HCT116 (cell line): ENCODE data around the gene ICAM1. TPM values are rescaled to one million over a fixed set of nuclear protein-coding genes. Genes with fewer than 3 reads are reported as not detected.

Experiments used
- ATAC-seq: fragments of 200-7000 bp; cut with Tn5 transposase; 2 replicates; pipeline ENCODE4 v1.9.1; 2020; ENCODE audit warnings: mild to moderate bottlenecking, moderate library complexity
- BruUV-seq: library from RNA; stranded (reverse); fragments of 400-500 nt; replicated peaks from 2 replicates; lab custom pipeline; 2021; lab: Mats Ljungman, UMichigan
- CTCF ChIA-PET: fragments of 300-600 bp; sonication (Branson Sonifier 250); formaldehyde crosslinking; loops from one replicate; lab custom pipeline; 2021; ENCODE audit warnings: antibody characterized with exemption; lab: Charles Lee
- POLR2A ChIA-PET: fragments of 300-600, 350-600 bp; sonication (Branson Sonifier 250); formaldehyde crosslinking; loops from one replicate; lab custom pipeline; 2021; ENCODE audit warnings: antibody characterized with exemption; lab: Charles Lee
- RAD21 ChIA-PET, 2 experiments: fragments of 300-600 bp; sonication (Branson Sonifier 250); formaldehyde crosslinking; loops; one replicate each; lab custom pipeline; 2023; ENCODE audit warnings: low total read pairs in 2 of 2; ENCODE audit not compliant: uncharacterized antibody in 2 of 2, unreplicated experiment in 2 of 2, low non-redundant PET in 1 of 2; lab: Charles Lee
- DNase-seq: peaks from one replicate; pipeline ENCODE4 v3.0.0-alpha.2; 2010; ENCODE audit warnings: low read depth, low spot score
- H2AFZ ChIP-seq: fragments of 200-600 bp; shearing (Covaris generic), sonication (generic); 2 replicates; pipeline ENCODE4 v1.6.1; 2017; ENCODE audit warnings: low read depth, mixed run types, mixed read lengths, antibody characterized with exemption, low read length; ENCODE audit not compliant: poor library complexity, severe bottlenecking
- H3K27ac ChIP-seq: 2 replicates; pipeline ENCODE4 v1.5.1; 2012; ENCODE audit warnings: low read depth, low read length
- H3K27me3 ChIP-seq: fragments of 200-600 bp; sonication (generic); 2 replicates; pipeline ENCODE4 v1.6.1; 2016; ENCODE audit warnings: mixed run types, low read length, mixed read lengths; ENCODE audit not compliant: insufficient read depth
- H3K36me3 ChIP-seq, 2 experiments: fragments of 200-500 bp in 1 of 2; fragments of 200-600 bp in 1 of 2; sonication (Bioruptor generic) in 1 of 2; sonication (generic) in 1 of 2; 2 replicates each; pipeline versions ENCODE4 v1.5.1 to v1.6.1; 2014 to 2016; ENCODE audit warnings: low read length in 2 of 2, inconsistent platforms in 1 of 2, mixed read lengths in 1 of 2, mixed run types in 1 of 2; ENCODE audit not compliant: insufficient read depth in 2 of 2, control insufficient read depth in 1 of 2
- H3K4me1 ChIP-seq, 2 experiments: fragments of 200-600 bp in 1 of 2; sonication (generic) in 1 of 2; 2 replicates each; pipeline versions ENCODE4 v1.5.1 to v1.6.1; 2012 to 2017; ENCODE audit warnings: low read length in 2 of 2, inconsistent platforms in 1 of 2, mild to moderate bottlenecking in 1 of 2, mixed read lengths in 1 of 2, mixed run types in 1 of 2, moderate library complexity in 1 of 2; ENCODE audit not compliant: insufficient read depth in 2 of 2, control insufficient read depth in 1 of 2
- H3K4me2 ChIP-seq: fragments of 200-600 bp; sonication (generic); 2 replicates; pipeline ENCODE4 v1.6.1; 2017; ENCODE audit warnings: mixed run types, low read length, mixed read lengths
- H3K4me3 ChIP-seq, 2 experiments: fragments of 200-600 bp in 1 of 2; sonication (generic) in 1 of 2; replicated peaks in 1 of 2; 2 replicates each; pipeline ENCODE4 v1.5.1; 2011 to 2016; ENCODE audit warnings: low read length in 2 of 2, control low read depth in 1 of 2, low read depth in 1 of 2, mild to moderate bottlenecking in 1 of 2, mixed read lengths in 1 of 2, mixed run types in 1 of 2
- H3K79me2 ChIP-seq: fragments of 200-600 bp; sonication (generic); 2 replicates; pipeline ENCODE4 v1.6.1; 2017; ENCODE audit warnings: mild to moderate bottlenecking, mixed run types, low read length, moderate library complexity, mixed read lengths; ENCODE audit not compliant: insufficient read depth
- H3K9ac ChIP-seq: fragments of 200-600 bp; sonication (generic); 2 replicates; pipeline ENCODE4 v1.6.1; 2016; ENCODE audit warnings: low read length, mixed read lengths
- H3K9me2 ChIP-seq: fragments of 200-600 bp; sonication (generic), shearing (Covaris generic); 2 replicates; pipeline ENCODE4 v1.6.1; 2017; ENCODE audit warnings: mixed run types, mild to moderate bottlenecking, moderate library complexity; ENCODE audit not compliant: insufficient read depth
- H3K9me3 ChIP-seq, 2 experiments: fragments of 200-500 bp in 1 of 2; fragments of 200-600 bp in 1 of 2; sonication (Bioruptor generic) in 1 of 2; sonication (generic) in 1 of 2; 2 replicates each; pipeline ENCODE4 v1.6.1; 2014 to 2017; ENCODE audit warnings: low read length in 2 of 2, mixed read lengths in 2 of 2, inconsistent platforms in 1 of 2, low read depth in 1 of 2, mild to moderate bottlenecking in 1 of 2, mixed run types in 1 of 2, moderate library complexity in 1 of 2; ENCODE audit not compliant: control insufficient read depth in 1 of 2, insufficient read depth in 1 of 2
- H4K20me1 ChIP-seq: fragments of 200-600 bp; sonication (generic), shearing (Covaris generic); 2 replicates; pipeline ENCODE4 v1.6.1; 2017; ENCODE audit warnings: mixed run types, mild to moderate bottlenecking, moderate library complexity; ENCODE audit not compliant: insufficient read depth
- CEBPB ChIP-seq: IDR thresholded peaks from 2 replicates; pipeline ENCODE4 v1.6.1; 2012; ENCODE audit warnings: low read depth
- EGR1 ChIP-seq: IDR thresholded peaks from 2 replicates; pipeline ENCODE4 v1.6.1; 2012; ENCODE audit warnings: low read depth
- EZH2 ChIP-seq: fragments of 200-600 bp; sonication (generic); IDR thresholded peaks from 2 replicates; pipeline ENCODE4 v1.6.1; 2017; ENCODE audit warnings: antibody characterized with exemption, mixed run types
- YY1 ChIP-seq: IDR thresholded peaks from 2 replicates; pipeline ENCODE4 v1.6.1; 2011; ENCODE audit warnings: low read length, low read depth, moderate library complexity, mild to moderate bottlenecking; ENCODE audit not compliant: insufficient replicate concordance; ENCODE audit errors: extremely low read depth
- intact Hi-C: fragments of 100-400 bp; cut with micrococcal nuclease; formaldehyde crosslinking; loops from 2 replicates; pipeline ENCODE4 v1.10.0; 2022
- total RNA-seq: library from RNA; stranded (reverse); gene quantifications from one replicate; pipeline ENCODE4 v1.2.1, GENCODE V29; 2021; ENCODE audit not compliant: unreplicated experiment
- TF ChIP-seq, protein P1 (sequence below): IDR thresholded peaks from 2 replicates; pipeline ENCODE4 v1.6.1; 2012; ENCODE audit warnings: low read depth
- TF ChIP-seq, protein P2 (sequence below): IDR thresholded peaks from 2 replicates; pipeline ENCODE4 v1.6.1; 2012
- TF ChIP-seq, protein P3 (sequence below), 3 experiments: fragments of 200-600 bp in 1 of 3; sonication (generic) in 1 of 3; IDR thresholded peaks in 2 of 3; conservative IDR thresholded peaks in 1 of 3; 2 replicates each; pipeline ENCODE4 v1.5.1; 2012 to 2017; ENCODE audit warnings: low read depth in 2 of 3, low read length in 2 of 3, antibody characterized with exemption in 1 of 3, borderline replicate concordance in 1 of 3, control low read depth in 1 of 3, mild to moderate bottlenecking in 1 of 3, mixed read lengths in 1 of 3, mixed run types in 1 of 3, moderate library complexity in 1 of 3; ENCODE audit not compliant: insufficient read depth in 1 of 3

Gene ICAM1
- total RNA-seq, 1 experiment from 2014 or later, result 5.0 TPM

DNA sequence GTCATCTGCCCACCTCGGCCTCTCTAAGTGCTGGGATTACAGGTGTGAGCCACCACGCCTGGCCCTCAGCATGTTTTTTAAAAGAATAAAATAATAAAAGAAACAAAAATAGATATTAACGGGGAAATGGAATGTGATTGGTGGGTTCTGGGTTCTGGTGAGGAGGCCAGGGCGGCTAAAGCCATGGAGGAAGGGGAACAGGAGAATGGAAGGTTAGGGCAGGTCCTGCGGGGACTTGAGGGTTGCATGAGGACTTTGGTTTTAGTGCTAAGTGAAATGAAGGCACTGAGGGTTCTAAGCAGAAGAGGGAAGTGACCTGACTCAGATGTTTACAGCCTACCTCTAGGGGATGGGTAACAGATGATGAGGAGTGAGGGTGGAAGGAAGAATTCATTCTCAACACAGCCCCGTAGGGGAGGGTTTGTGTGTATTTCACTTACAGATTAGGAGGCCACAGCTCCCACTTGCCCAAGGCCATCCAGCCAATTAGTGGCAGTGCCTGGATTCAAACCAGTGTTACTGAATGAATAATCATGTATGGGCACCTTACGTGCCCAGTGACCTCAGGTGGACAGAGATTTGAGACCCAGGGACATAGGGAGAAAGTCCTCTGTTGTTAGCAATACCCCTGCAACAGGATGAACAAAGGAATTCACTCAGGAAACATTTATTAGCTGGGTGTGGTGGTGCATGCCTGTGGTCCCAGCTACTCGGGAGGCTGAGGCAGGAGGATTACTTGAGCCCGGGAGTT, 25.6 kb upstream of the ICAM1 start:
- Histone ChIP-seq H4K20me1 (no peaks in the 10 kb centered on the region), H3K4me1 (peaks cover 35 to 57% of the 10 kb centered on the region in 2 experiments), H3K27ac (no peak overlapping the region), H3K4me3 (no peak overlapping the region), H3K9me3 (no peaks in the 10 kb centered on the region), H3K27me3 (no peaks in the 10 kb centered on the region), H3K36me3 (no peaks in the 10 kb centered on the region), H3K79me2 (no peaks in the 10 kb centered on the region), H3K9ac (no peak overlapping the region), H3K4me2 (peak overlapping the region; percentile 54), H2AFZ (no peak overlapping the region), H3K9me2 (no peaks in the 10 kb centered on the region)
- intact Hi-C loops, result no loop called here
- ChIA-PET CTCF (interaction anchor here (0.7 kb wide), 1 partner anchor 149 kb away, joined by 3 read pairs; no protein-coding TSS in a partner anchor), RAD21 (interaction anchor here in 1 of 2 experiments (0.6 kb wide), 1 partner anchor 308 kb away, joined by 3 read pairs; no protein-coding TSS in a partner anchor), POLR2A (no interaction called here)
- peak; percentile 18; the same call in 1 of the 2 replicates for ATAC-seq
- no TSS peak for BruUV-seq
- TF ChIP-seq, protein P1, sequence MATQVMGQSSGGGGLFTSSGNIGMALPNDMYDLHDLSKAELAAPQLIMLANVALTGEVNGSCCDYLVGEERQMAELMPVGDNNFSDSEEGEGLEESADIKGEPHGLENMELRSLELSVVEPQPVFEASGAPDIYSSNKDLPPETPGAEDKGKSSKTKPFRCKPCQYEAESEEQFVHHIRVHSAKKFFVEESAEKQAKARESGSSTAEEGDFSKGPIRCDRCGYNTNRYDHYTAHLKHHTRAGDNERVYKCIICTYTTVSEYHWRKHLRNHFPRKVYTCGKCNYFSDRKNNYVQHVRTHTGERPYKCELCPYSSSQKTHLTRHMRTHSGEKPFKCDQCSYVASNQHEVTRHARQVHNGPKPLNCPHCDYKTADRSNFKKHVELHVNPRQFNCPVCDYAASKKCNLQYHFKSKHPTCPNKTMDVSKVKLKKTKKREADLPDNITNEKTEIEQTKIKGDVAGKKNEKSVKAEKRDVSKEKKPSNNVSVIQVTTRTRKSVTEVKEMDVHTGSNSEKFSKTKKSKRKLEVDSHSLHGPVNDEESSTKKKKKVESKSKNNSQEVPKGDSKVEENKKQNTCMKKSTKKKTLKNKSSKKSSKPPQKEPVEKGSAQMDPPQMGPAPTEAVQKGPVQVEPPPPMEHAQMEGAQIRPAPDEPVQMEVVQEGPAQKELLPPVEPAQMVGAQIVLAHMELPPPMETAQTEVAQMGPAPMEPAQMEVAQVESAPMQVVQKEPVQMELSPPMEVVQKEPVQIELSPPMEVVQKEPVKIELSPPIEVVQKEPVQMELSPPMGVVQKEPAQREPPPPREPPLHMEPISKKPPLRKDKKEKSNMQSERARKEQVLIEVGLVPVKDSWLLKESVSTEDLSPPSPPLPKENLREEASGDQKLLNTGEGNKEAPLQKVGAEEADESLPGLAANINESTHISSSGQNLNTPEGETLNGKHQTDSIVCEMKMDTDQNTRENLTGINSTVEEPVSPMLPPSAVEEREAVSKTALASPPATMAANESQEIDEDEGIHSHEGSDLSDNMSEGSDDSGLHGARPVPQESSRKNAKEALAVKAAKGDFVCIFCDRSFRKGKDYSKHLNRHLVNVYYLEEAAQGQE, result no peak
- TF ChIP-seq CEBPB, result no peak
- TF ChIP-seq, protein P2, sequence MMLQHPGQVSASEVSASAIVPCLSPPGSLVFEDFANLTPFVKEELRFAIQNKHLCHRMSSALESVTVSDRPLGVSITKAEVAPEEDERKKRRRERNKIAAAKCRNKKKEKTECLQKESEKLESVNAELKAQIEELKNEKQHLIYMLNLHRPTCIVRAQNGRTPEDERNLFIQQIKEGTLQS, result no peak
- TF ChIP-seq YY1, result no peak
- TF ChIP-seq, protein P3, sequence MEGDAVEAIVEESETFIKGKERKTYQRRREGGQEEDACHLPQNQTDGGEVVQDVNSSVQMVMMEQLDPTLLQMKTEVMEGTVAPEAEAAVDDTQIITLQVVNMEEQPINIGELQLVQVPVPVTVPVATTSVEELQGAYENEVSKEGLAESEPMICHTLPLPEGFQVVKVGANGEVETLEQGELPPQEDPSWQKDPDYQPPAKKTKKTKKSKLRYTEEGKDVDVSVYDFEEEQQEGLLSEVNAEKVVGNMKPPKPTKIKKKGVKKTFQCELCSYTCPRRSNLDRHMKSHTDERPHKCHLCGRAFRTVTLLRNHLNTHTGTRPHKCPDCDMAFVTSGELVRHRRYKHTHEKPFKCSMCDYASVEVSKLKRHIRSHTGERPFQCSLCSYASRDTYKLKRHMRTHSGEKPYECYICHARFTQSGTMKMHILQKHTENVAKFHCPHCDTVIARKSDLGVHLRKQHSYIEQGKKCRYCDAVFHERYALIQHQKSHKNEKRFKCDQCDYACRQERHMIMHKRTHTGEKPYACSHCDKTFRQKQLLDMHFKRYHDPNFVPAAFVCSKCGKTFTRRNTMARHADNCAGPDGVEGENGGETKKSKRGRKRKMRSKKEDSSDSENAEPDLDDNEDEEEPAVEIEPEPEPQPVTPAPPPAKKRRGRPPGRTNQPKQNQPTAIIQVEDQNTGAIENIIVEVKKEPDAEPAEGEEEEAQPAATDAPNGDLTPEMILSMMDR (IDR thresholded peaks at IDR 0.05 in 2 of 3, conservative IDR thresholded peaks at IDR 0.05 in 1 of 3; ENCODE audit: borderline replicate concordance in 1 of 3, insufficient read depth in 1 of 3, low read depth in 2 of 3, low read length in 2 of 3), result no peak
- TF ChIP-seq EGR1, result no peak
- no peak for TF ChIP-seq EZH2
- DNase-seq, result no peak
